ENCODE measurements around the gene MCM10.

The MCM10 gene

GRCh38 chr10:13182424-13182823 lies 21.1 kb downstream of the MCM10 start:
- no peak overlapping the region for H3K27ac ChIP-seq (ENCODE audit: low read depth, low read length)
- H3K27me3 ChIP-seq (ENCODE audit: control insufficient read depth, insufficient read depth, low read length): no peaks in the 10 kb centered on the region
- no peak overlapping the region for H3K9ac ChIP-seq (ENCODE audit: low read length)
- H3K4me3 ChIP-seq (ENCODE audit: low read length): no peak overlapping the region
- H3K4me1 ChIP-seq (ENCODE audit: control insufficient read depth, insufficient read depth, low read length): no peaks in the 10 kb centered on the region
- no peaks in the 10 kb centered on the region for H3K36me3 ChIP-seq (ENCODE audit: control insufficient read depth, insufficient read depth, low read length)

- Histone ChIP-seq H3K36me3 (ENCODE audit: control insufficient read depth, insufficient read depth, low read length) (no peaks in the 10 kb centered on the region), H3K4me1 (ENCODE audit: control insufficient read depth, insufficient read depth, low read length) (no peaks in the 10 kb centered on the region), H3K27ac (ENCODE audit: low read depth, low read length) (no peak overlapping the region), H3K9ac (ENCODE audit: low read length) (no peak overlapping the region), H3K27me3 (ENCODE audit: control insufficient read depth, insufficient read depth, low read length) (no peaks in the 10 kb centered on the region), H3K4me3 (ENCODE audit: low read length) (no peak overlapping the region)
These were observed 22.3 kb downstream of the MCM10 start for GRCh38 chr10:13183625-13184024.

- Histone ChIP-seq H3K27ac (ENCODE audit: low read depth, low read length) (no peak overlapping the region), H3K9ac (ENCODE audit: low read length) (no peak overlapping the region)
These were observed 22.9 kb downstream of the MCM10 start for GRCh38 chr10:13184276-13184675.

DNA sequence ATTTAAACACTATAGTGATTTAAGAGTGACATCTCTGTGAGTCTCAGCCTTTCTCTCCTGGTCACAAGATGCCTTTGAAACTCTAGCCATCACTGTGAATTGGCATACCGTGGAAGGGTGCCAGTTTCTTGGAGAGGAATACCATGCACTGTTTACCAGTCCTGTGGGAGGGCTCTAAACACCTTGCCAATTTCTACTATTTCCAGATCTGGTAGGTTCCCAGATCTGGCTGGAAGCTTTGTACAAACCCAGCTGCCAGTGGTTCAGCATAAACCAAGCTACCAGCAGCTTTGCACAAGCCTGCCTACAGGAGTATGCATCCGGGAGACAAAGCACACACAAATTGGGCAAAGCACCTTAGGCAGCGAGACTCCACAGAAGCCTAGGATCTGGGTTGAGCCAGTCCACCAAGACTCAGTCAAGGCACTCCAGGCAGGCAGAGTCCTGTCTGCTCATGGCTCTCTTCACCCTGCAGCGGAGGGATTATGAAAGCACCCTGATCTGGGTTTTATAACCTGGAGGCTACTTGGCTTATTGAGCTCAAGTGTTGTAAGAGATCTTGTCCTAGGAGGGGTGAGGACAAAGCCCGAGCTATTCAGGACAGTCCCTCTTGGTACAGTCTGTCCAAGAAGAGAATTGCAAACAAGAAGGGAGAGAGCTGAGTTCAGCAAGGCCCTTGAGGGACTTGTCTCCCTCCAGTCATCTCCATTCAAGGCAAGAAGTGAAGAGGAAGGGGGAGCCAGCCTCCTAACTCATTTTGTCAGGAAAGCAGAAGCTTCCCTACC lies 23.6 kb downstream of the MCM10 start:
- no peak overlapping the region for H3K4me3 ChIP-seq (ENCODE audit: low read length)
- H3K36me3 ChIP-seq (ENCODE audit: control insufficient read depth, insufficient read depth, low read length): no peaks in the 10 kb centered on the region
- H3K27me3 ChIP-seq (ENCODE audit: control insufficient read depth, insufficient read depth, low read length): no peaks in the 10 kb centered on the region
- H3K9ac ChIP-seq (ENCODE audit: low read length): no peak overlapping the region
- H3K4me1 ChIP-seq (ENCODE audit: control insufficient read depth, insufficient read depth, low read length): no peaks in the 10 kb centered on the region
- H3K27ac ChIP-seq (ENCODE audit: low read depth, low read length): no peak overlapping the region

More at GRCh38 chr10:13184276-13184675, 22.9 kb downstream of the MCM10 start:
- H3K4me3 ChIP-seq (ENCODE audit: low read length): no peak overlapping the region
- H3K4me1 ChIP-seq (ENCODE audit: control insufficient read depth, insufficient read depth, low read length): no peaks in the 10 kb centered on the region
- no peaks in the 10 kb centered on the region for H3K27me3 ChIP-seq (ENCODE audit: control insufficient read depth, insufficient read depth, low read length)
- H3K36me3 ChIP-seq (ENCODE audit: control insufficient read depth, insufficient read depth, low read length): no peaks in the 10 kb centered on the region

DNA sequence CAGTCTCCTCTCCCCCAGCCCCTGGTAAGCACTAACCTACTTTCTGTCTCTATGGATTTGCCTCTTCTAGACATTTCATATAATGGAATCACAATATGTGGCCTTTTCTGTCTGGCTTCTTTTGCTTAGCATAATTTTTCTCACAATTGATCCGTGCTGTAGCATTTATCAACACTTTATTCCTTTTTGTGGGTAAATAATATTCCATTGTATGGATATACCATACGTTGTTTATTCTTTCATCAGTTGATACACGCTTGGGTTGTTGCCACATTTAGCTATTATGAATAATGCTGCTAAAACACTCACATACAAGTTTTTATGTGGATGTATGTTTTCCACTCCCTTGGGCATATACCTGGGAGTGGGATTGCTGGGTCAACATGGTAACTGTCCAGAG lies 25.8 kb downstream of the MCM10 start:
- Histone ChIP-seq H3K4me3 (ENCODE audit: low read length) (no peak overlapping the region), H3K4me1 (ENCODE audit: control insufficient read depth, insufficient read depth, low read length) (no peaks in the 10 kb centered on the region), H3K36me3 (ENCODE audit: control insufficient read depth, insufficient read depth, low read length) (no peaks in the 10 kb centered on the region), H3K9ac (ENCODE audit: low read length) (no peak overlapping the region), H3K27me3 (ENCODE audit: control insufficient read depth, insufficient read depth, low read length) (no peaks in the 10 kb centered on the region), H3K27ac (ENCODE audit: low read depth, low read length) (no peak overlapping the region)

DNA sequence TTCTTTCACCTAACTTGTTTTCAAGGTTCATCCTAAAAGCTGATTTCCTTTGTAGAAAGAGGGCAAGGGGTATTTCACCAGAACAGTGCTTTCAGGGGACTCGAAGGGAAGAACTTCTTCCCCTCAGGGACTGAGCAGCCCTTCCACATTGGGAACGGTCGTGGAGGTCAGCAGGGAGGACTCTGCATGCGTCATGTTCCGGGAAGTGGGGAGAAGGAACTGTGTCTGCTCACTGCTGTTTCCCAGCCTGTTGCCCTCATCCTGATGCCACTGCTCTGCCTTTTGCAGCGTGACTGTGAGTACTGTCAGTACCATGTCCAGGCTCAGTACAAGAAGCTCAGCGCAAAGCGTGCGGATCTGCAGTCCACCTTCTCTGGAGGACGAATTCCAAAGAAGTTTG lies 27.2 kb downstream of the MCM10 start:
- no peak overlapping the region for H3K9ac ChIP-seq (ENCODE audit: low read length)
- no peak overlapping the region for H3K27ac ChIP-seq (ENCODE audit: low read depth, low read length)
- H3K4me1 ChIP-seq (ENCODE audit: control insufficient read depth, insufficient read depth, low read length): no peaks in the 10 kb centered on the region
- no peaks in the 10 kb centered on the region for H3K36me3 ChIP-seq (ENCODE audit: control insufficient read depth, insufficient read depth, low read length)
- H3K27me3 ChIP-seq (ENCODE audit: control insufficient read depth, insufficient read depth, low read length): no peaks in the 10 kb centered on the region
- H3K4me3 ChIP-seq (ENCODE audit: low read length): no peak overlapping the region

- Histone ChIP-seq H3K9ac (ENCODE audit: low read length) (no peak overlapping the region), H3K4me1 (ENCODE audit: control insufficient read depth, insufficient read depth, low read length) (no peaks in the 10 kb centered on the region), H3K27ac (ENCODE audit: low read depth, low read length) (no peak overlapping the region), H3K27me3 (ENCODE audit: control insufficient read depth, insufficient read depth, low read length) (no peaks in the 10 kb centered on the region), H3K4me3 (ENCODE audit: low read length) (no peak overlapping the region), H3K36me3 (ENCODE audit: control insufficient read depth, insufficient read depth, low read length) (no peaks in the 10 kb centered on the region)
These were observed 28.6 kb downstream of the MCM10 start for GRCh38 chr10:13189961-13190360.

GRCh38 chr10:13190816-13191215 lies 29.5 kb downstream of the MCM10 start:
- H3K4me1 ChIP-seq (ENCODE audit: control insufficient read depth, insufficient read depth, low read length): no peaks in the 10 kb centered on the region
- no peak overlapping the region for H3K9ac ChIP-seq (ENCODE audit: low read length)
- no peaks in the 10 kb centered on the region for H3K27me3 ChIP-seq (ENCODE audit: control insufficient read depth, insufficient read depth, low read length)
- H3K4me3 ChIP-seq (ENCODE audit: low read length): no peak overlapping the region
- no peak overlapping the region for H3K27ac ChIP-seq (ENCODE audit: low read depth, low read length)
- no peaks in the 10 kb centered on the region for H3K36me3 ChIP-seq (ENCODE audit: control insufficient read depth, insufficient read depth, low read length)

GRCh38 chr10:13191362-13191761 lies 30.0 kb downstream of the MCM10 start:
- no peaks in the 10 kb centered on the region for H3K36me3 ChIP-seq (ENCODE audit: control insufficient read depth, insufficient read depth, low read length)
- H3K4me3 ChIP-seq (ENCODE audit: low read length): no peak overlapping the region
- no peak overlapping the region for H3K9ac ChIP-seq (ENCODE audit: low read length)
- H3K27ac ChIP-seq (ENCODE audit: low read depth, low read length): no peak overlapping the region
- no peaks in the 10 kb centered on the region for H3K4me1 ChIP-seq (ENCODE audit: control insufficient read depth, insufficient read depth, low read length)
- no peaks in the 10 kb centered on the region for H3K27me3 ChIP-seq (ENCODE audit: control insufficient read depth, insufficient read depth, low read length)

DNA sequence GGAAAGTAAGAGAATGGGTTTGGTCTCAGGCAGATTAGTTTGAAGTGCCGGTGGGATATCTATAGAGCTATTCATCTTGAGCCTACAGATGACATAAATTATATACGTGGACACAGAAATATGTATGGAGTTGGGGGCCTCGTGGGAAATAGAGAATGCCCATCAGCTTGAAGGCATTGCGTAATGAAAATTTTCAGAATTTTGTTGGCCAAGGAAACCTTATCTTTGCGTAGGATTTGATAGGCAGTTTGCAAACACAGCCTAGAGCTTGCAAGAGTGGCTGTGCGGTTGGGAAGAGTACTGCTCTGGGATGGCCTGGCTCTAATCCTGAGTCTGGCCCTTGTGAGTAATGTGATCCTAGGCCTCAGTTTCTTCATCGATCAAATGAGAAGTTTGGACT lies 32.3 kb downstream of the MCM10 start:
- no peaks in the 10 kb centered on the region for H3K4me1 ChIP-seq (ENCODE audit: control insufficient read depth, insufficient read depth, low read length)
- H3K36me3 ChIP-seq (ENCODE audit: control insufficient read depth, insufficient read depth, low read length): no peaks in the 10 kb centered on the region
- no peaks in the 10 kb centered on the region for H3K27me3 ChIP-seq (ENCODE audit: control insufficient read depth, insufficient read depth, low read length)
- no peak overlapping the region for H3K27ac ChIP-seq (ENCODE audit: low read depth, low read length)
- H3K4me3 ChIP-seq (ENCODE audit: low read length): no peak overlapping the region
- no peak overlapping the region for H3K9ac ChIP-seq (ENCODE audit: low read length)

DNA sequence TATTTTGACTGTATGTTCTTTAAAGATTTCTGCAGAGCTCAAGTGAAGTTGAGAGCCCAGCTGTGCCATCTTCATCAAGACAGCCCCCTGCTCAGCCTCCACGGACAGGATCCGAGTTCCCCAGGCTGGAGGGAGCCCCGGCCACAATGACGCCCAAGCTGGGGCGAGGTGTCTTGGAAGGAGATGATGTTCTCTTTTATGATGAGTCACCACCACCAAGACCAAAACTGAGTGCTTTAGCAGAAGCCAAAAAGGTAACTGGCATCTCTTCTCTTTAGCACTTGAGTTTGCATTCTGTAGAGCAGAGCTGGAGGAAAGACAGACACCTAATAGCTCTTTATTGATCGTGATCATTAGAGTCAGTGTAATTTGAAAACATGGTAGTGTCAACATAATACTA lies 33.7 kb downstream of the MCM10 start:
- no peaks in the 10 kb centered on the region for H3K4me1 ChIP-seq (ENCODE audit: control insufficient read depth, insufficient read depth, low read length)
- no peak overlapping the region for H3K27ac ChIP-seq (ENCODE audit: low read depth, low read length)
- no peak overlapping the region for H3K4me3 ChIP-seq (ENCODE audit: low read length)
- no peaks in the 10 kb centered on the region for H3K27me3 ChIP-seq (ENCODE audit: control insufficient read depth, insufficient read depth, low read length)
- no peaks in the 10 kb centered on the region for H3K36me3 ChIP-seq (ENCODE audit: control insufficient read depth, insufficient read depth, low read length)
- H3K9ac ChIP-seq (ENCODE audit: low read length): no peak overlapping the region

- no peaks in the 10 kb centered on the region for H3K36me3 ChIP-seq (ENCODE audit: control insufficient read depth, insufficient read depth, low read length)
- H3K4me3 ChIP-seq (ENCODE audit: low read length): no peak overlapping the region
- H3K27ac ChIP-seq (ENCODE audit: low read depth, low read length): no peak overlapping the region
- no peaks in the 10 kb centered on the region for H3K4me1 ChIP-seq (ENCODE audit: control insufficient read depth, insufficient read depth, low read length)
- no peak overlapping the region for H3K9ac ChIP-seq (ENCODE audit: low read length)
- H3K27me3 ChIP-seq (ENCODE audit: control insufficient read depth, insufficient read depth, low read length): no peaks in the 10 kb centered on the region
These were observed 39.8 kb downstream of the MCM10 start for GRCh38 chr10:13201132-13201531.

DNA sequence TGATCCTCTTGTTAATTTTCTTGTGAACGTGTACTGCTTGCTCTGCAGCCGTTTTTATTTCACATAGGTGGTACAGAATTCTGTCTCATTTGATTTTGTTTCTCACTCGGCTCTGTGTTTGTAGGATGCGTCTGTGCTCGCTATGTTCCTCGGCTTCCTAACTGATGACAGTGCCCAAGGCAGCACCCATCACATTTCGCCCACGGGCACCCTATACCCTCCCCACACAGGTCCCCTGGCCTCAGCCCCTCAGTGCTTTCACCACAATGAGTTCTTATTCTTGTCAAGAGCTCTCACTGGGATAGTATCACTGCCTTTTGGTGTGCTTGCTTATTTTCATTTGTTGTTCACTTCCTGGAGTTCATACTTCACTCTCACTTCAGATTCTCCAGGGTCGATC lies 44.7 kb downstream of the MCM10 start:
- no peaks in the 10 kb centered on the region for H3K4me1 ChIP-seq (ENCODE audit: control insufficient read depth, insufficient read depth, low read length)
- H3K27me3 ChIP-seq (ENCODE audit: control insufficient read depth, insufficient read depth, low read length): no peaks in the 10 kb centered on the region
- no peaks in the 10 kb centered on the region for H3K36me3 ChIP-seq (ENCODE audit: control insufficient read depth, insufficient read depth, low read length)
- no peak overlapping the region for H3K27ac ChIP-seq (ENCODE audit: low read depth, low read length)
- H3K9ac ChIP-seq (ENCODE audit: low read length): no peak overlapping the region
- no peak overlapping the region for H3K4me3 ChIP-seq (ENCODE audit: low read length)

All from rectal smooth muscle tissue (tissue), 1 donor.